Hindlimb muscle (tissue), 1 donor: ENCODE data around the gene EIPR1. TPM values are rescaled to one million over a fixed set of nuclear protein-coding genes. Genes with fewer than 3 reads are reported as not detected.

ENCODE experiments used
- DNase-seq: peaks from one replicate; pipeline ENCODE4 v3.0.0-alpha.2; 2013
- polyA plus RNA-seq: library from polyadenylated mRNA; unstranded; fragments of 120-200 nt; gene quantifications from one replicate; pipeline ENCODE4 v1.2.1, GENCODE V29; 2013; ENCODE audit not compliant: insufficient read length

The EIPR1 gene
- polyA plus RNA-seq, 1 donor: 16.4 TPM

- DNase-seq: no peak
Observed at GRCh38 chr2:3145471-3146021, 232.1 kb downstream of the EIPR1 start.

DNA sequence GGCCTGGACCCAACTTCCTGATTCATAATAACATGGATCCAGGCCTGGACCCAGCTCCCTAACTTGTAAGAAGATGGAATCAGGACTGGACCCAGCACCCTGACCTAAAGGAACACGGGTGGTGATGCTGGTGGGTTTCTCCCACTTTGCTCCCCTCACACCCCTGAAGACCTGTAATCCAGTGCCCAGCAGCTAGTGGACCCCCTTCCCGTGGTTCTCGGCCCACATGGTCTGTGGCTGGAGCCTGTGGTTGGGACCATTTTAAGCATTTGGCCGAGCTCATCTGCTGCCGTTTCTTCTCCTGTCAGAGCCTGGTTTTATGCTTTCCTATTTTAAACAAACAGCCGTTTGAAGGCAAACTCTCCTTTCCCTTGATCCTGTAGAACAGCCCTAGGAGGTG lies 232.8 kb downstream of the EIPR1 start:
- DNase-seq: no peak

- no peak for DNase-seq
Observed at GRCh38 chr2:3143602-3144001, 234.0 kb downstream of the EIPR1 start.

DNA sequence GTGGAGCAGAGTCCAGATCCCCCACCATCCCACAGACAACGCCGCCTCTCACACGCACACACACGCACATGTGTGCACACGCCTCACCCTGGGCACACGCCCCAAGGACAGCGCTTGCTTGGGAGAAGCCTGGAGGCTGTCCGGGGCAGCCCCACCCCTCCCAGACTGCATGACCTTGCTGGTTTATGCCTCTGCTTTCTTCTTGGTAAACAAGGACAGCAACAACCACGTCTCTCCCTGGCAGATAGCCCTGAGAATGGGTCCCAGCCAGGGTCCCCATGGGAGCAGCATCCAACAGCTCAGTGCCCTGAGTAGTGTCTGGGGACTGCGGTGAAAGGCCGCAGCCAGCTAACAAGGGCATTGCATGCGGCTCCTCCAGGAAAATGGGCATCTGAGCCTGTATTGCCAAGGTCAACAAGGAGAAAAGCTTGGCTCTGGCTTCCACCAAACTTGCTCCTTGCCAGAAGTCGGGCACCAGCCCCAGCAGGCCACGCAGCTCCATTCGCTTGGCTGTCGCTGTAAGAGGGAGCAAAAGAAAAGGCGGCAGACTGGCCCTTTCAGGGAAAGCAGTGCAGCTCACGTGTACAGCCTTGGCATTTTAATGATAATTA lies 234.6 kb downstream of the EIPR1 start:
- DNase-seq: no peak

DNA sequence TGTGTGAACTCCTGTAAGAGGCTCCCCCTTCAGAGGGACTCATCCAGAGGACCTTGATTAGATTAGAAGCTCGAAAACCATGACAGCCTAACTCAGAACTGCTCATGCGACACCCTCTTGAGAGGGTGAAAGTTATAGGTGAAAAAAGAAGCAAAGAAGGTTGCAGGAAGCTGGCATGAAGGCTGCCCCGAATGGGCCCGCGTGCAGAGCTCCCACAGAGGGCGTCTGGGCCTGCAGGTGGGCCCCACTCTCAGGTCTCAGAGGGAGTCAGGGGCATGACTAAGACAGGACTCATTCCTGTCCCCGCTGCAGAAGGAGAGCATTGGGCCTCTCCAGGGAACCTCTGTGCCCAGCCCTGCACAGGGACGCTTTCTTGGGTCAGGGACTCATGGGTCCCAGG lies 235.4 kb downstream of the EIPR1 start:
- no peak for DNase-seq

DNA sequence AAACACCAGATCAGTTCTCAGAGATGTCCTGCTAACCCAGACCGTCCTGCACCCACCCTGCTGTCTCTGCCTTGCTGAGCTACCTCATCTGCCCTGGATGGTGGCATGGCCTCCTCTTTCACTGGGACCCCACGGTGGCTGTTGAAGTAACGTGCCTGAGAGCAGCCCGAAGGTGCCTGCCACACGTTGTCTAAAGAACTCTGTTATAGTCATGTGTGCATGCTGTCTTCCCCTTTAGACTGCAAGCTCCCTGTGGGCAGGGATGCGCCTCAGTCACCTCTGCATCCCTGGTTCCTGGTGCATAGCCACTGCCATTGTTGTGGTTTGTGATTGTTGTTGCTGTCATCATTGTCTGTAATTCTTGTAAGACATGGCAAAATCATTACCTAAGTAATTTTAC lies 235.9 kb downstream of the EIPR1 start:
- DNase-seq: no peak

- no peak for DNase-seq
Observed at GRCh38 chr2:3139906-3140305, 237.7 kb downstream of the EIPR1 start.

Other genes with a start within 250 kb of the EIPR1 start
- 83.0 TPM for gene TRAPPC12, start 1.9 kb upstream of the EIPR1 start, polyA plus RNA-seq
- gene ADI1, start 141.7 kb upstream of the EIPR1 start, polyA plus RNA-seq: 65.4 TPM
- 20.2 TPM for gene RNASEH1, start 180.5 kb upstream of the EIPR1 start, polyA plus RNA-seq
- 1,844 TPM for gene RPS7, start 197.4 kb upstream of the EIPR1 start, polyA plus RNA-seq
- gene COLEC11, start 217.3 kb upstream of the EIPR1 start, polyA plus RNA-seq: 0.56 TPM